ENCODE results near the gene ZNF622. TPM values are rescaled to one million over a fixed set of nuclear protein-coding genes. Genes with fewer than 3 reads are reported as not detected.

ZNF622 gene
- polyA plus RNA-seq (2013, experiment 1 of 2; ENCODE audit: insufficient read length), result 27.2 TPM
- polyA plus RNA-seq (2013, experiment 2 of 2; ENCODE audit: insufficient read length), result 22.0 TPM

- peak; percentile 91 for DNase-seq
Observed at GRCh38 chr5:16465544-16466432, at the start of gene ZNF622. Gene ZNF622 (minus strand): TSS chr5:16465800. CDS start chr5:16465665, 135 bp downstream.

GRCh38 chr5:16510098-16510497 lies 44.5 kb upstream of the ZNF622 start:
- no peak for DNase-seq

- DNase-seq, result no peak
Observed at GRCh38 chr5:16508730-16509531, 43.3 kb upstream of the ZNF622 start.

- peak; percentile 61 for DNase-seq
Observed at GRCh38 chr5:16507716-16508115, 42.1 kb upstream of the ZNF622 start.

GRCh38 chr5:16505904-16506303 lies 40.3 kb upstream of the ZNF622 start:
- no peak for DNase-seq

GRCh38 chr5:16505140-16505891 lies 39.7 kb upstream of the ZNF622 start:
- no peak for DNase-seq

- DNase-seq, result no peak
Observed at GRCh38 chr5:16504571-16504970, 39.0 kb upstream of the ZNF622 start.

- no peak for DNase-seq
Observed at GRCh38 chr5:16502866-16503265, 37.3 kb upstream of the ZNF622 start.

- no peak for DNase-seq
Observed at GRCh38 chr5:16500024-16500423, 34.4 kb upstream of the ZNF622 start.

- no peak for DNase-seq
Observed at GRCh38 chr5:16497546-16497945, 31.9 kb upstream of the ZNF622 start.

- DNase-seq, result no peak
Observed at GRCh38 chr5:16493261-16493660, 27.7 kb upstream of the ZNF622 start.

GRCh38 chr5:16492398-16493140 lies 27.0 kb upstream of the ZNF622 start:
- DNase-seq, result peak; percentile 14

GRCh38 chr5:16490911-16491310 lies 25.3 kb upstream of the ZNF622 start:
- no peak for DNase-seq

- DNase-seq, result peak; percentile 49
Observed at GRCh38 chr5:16489322-16489791, 23.8 kb upstream of the ZNF622 start.

GRCh38 chr5:16487456-16487855 lies 21.9 kb upstream of the ZNF622 start:
- no peak for DNase-seq

GRCh38 chr5:16486711-16487111 lies 21.1 kb upstream of the ZNF622 start:
- no peak for DNase-seq

- no peak for DNase-seq
Observed at GRCh38 chr5:16485656-16486055, 20.1 kb upstream of the ZNF622 start.

- DNase-seq, result no peak
Observed at GRCh38 chr5:16484081-16484480, 18.5 kb upstream of the ZNF622 start.

- DNase-seq, result no peak
Observed at GRCh38 chr5:16483361-16483760, 17.8 kb upstream of the ZNF622 start.

GRCh38 chr5:16482891-16483290 lies 17.3 kb upstream of the ZNF622 start:
- no peak for DNase-seq

- DNase-seq, result no peak
Observed at GRCh38 chr5:16480821-16481538, 15.4 kb upstream of the ZNF622 start.

Measured in fibroblast of skin of back (primary cell).